ENCODE measurements around the gene IL16.

The IL16 gene

GRCh38 chr15:81274255-81274654 is 77.6 kb downstream of the IL16 start:
- Histone ChIP-seq H3K27me3 (ENCODE audit: control insufficient read depth, insufficient read depth, low read length) (no peaks in the 10 kb centered on the region), H3K4me3 (ENCODE audit: low read depth, low read length) (no peak overlapping the region), H3K36me3 (ENCODE audit: control insufficient read depth, insufficient read depth, low read length) (no peaks in the 10 kb centered on the region), H3K9ac (ENCODE audit: low read depth, low read length) (no peak overlapping the region), H3K9me3 (ENCODE audit: control insufficient read depth, insufficient read depth, low read length) (peaks cover 7% of the 10 kb centered on the region), H3K4me1 (ENCODE audit: control insufficient read depth, insufficient read depth, low read length) (no peaks in the 10 kb centered on the region)

GRCh38 chr15:81274931-81275707 is 78.4 kb downstream of the IL16 start:
- Histone ChIP-seq H3K4me1 (ENCODE audit: control insufficient read depth, insufficient read depth, low read length) (no peaks in the 10 kb centered on the region), H3K9me3 (ENCODE audit: control insufficient read depth, insufficient read depth, low read length) (peaks cover 7% of the 10 kb centered on the region), H3K27me3 (ENCODE audit: control insufficient read depth, insufficient read depth, low read length) (no peaks in the 10 kb centered on the region), H3K9ac (ENCODE audit: low read depth, low read length) (no peak overlapping the region), H3K36me3 (ENCODE audit: control insufficient read depth, insufficient read depth, low read length) (no peaks in the 10 kb centered on the region), H3K4me3 (ENCODE audit: low read depth, low read length) (no peak overlapping the region)

GRCh38 chr15:81275711-81276392 is 79.2 kb downstream of the IL16 start:
- Histone ChIP-seq H3K27me3 (ENCODE audit: control insufficient read depth, insufficient read depth, low read length) (no peaks in the 10 kb centered on the region), H3K9ac (ENCODE audit: low read depth, low read length) (no peak overlapping the region), H3K4me3 (ENCODE audit: low read depth, low read length) (no peak overlapping the region), H3K9me3 (ENCODE audit: control insufficient read depth, insufficient read depth, low read length) (peaks cover 7% of the 10 kb centered on the region), H3K36me3 (ENCODE audit: control insufficient read depth, insufficient read depth, low read length) (no peaks in the 10 kb centered on the region), H3K4me1 (ENCODE audit: control insufficient read depth, insufficient read depth, low read length) (no peaks in the 10 kb centered on the region)

GRCh38 chr15:81276967-81277366 is 80.3 kb downstream of the IL16 start:
- Histone ChIP-seq H3K27me3 (ENCODE audit: control insufficient read depth, insufficient read depth, low read length) (no peaks in the 10 kb centered on the region), H3K4me3 (ENCODE audit: low read depth, low read length) (no peak overlapping the region), H3K9ac (ENCODE audit: low read depth, low read length) (no peak overlapping the region), H3K9me3 (ENCODE audit: control insufficient read depth, insufficient read depth, low read length) (peaks cover 7% of the 10 kb centered on the region), H3K36me3 (ENCODE audit: control insufficient read depth, insufficient read depth, low read length) (no peaks in the 10 kb centered on the region), H3K4me1 (ENCODE audit: control insufficient read depth, insufficient read depth, low read length) (no peaks in the 10 kb centered on the region)

- H3K9me3 ChIP-seq (ENCODE audit: control insufficient read depth, insufficient read depth, low read length): peaks cover 7% of the 10 kb centered on the region
- H3K36me3 ChIP-seq (ENCODE audit: control insufficient read depth, insufficient read depth, low read length): no peaks in the 10 kb centered on the region
- H3K4me3 ChIP-seq (ENCODE audit: low read depth, low read length): no peak overlapping the region
- H3K9ac ChIP-seq (ENCODE audit: low read depth, low read length): no peak overlapping the region
- no peaks in the 10 kb centered on the region for H3K27me3 ChIP-seq (ENCODE audit: control insufficient read depth, insufficient read depth, low read length)
- H3K4me1 ChIP-seq (ENCODE audit: control insufficient read depth, insufficient read depth, low read length): no peaks in the 10 kb centered on the region
Observed at GRCh38 chr15:81277851-81278250, 81.2 kb downstream of the IL16 start.

- H3K27me3 ChIP-seq (ENCODE audit: control insufficient read depth, insufficient read depth, low read length): no peaks in the 10 kb centered on the region
- peaks cover 7% of the 10 kb centered on the region for H3K9me3 ChIP-seq (ENCODE audit: control insufficient read depth, insufficient read depth, low read length)
- no peaks in the 10 kb centered on the region for H3K4me1 ChIP-seq (ENCODE audit: control insufficient read depth, insufficient read depth, low read length)
- no peak overlapping the region for H3K9ac ChIP-seq (ENCODE audit: low read depth, low read length)
- H3K4me3 ChIP-seq (ENCODE audit: low read depth, low read length): no peak overlapping the region
- no peaks in the 10 kb centered on the region for H3K36me3 ChIP-seq (ENCODE audit: control insufficient read depth, insufficient read depth, low read length)
Observed at GRCh38 chr15:81278306-81279029, 81.8 kb downstream of the IL16 start.

GRCh38 chr15:81279621-81280485 is 83.2 kb downstream of the IL16 start:
- no peaks in the 10 kb centered on the region for H3K36me3 ChIP-seq (ENCODE audit: control insufficient read depth, insufficient read depth, low read length)
- H3K9me3 ChIP-seq (ENCODE audit: control insufficient read depth, insufficient read depth, low read length): peaks cover 7% of the 10 kb centered on the region
- no peak overlapping the region for H3K9ac ChIP-seq (ENCODE audit: low read depth, low read length)
- no peak overlapping the region for H3K4me3 ChIP-seq (ENCODE audit: low read depth, low read length)
- H3K4me1 ChIP-seq (ENCODE audit: control insufficient read depth, insufficient read depth, low read length): no peaks in the 10 kb centered on the region
- H3K27me3 ChIP-seq (ENCODE audit: control insufficient read depth, insufficient read depth, low read length): no peaks in the 10 kb centered on the region

- Histone ChIP-seq H3K27me3 (ENCODE audit: control insufficient read depth, insufficient read depth, low read length) (no peaks in the 10 kb centered on the region), H3K9me3 (ENCODE audit: control insufficient read depth, insufficient read depth, low read length) (peaks cover 7% of the 10 kb centered on the region), H3K4me3 (ENCODE audit: low read depth, low read length) (no peak overlapping the region), H3K36me3 (ENCODE audit: control insufficient read depth, insufficient read depth, low read length) (no peaks in the 10 kb centered on the region), H3K4me1 (ENCODE audit: control insufficient read depth, insufficient read depth, low read length) (no peaks in the 10 kb centered on the region), H3K9ac (ENCODE audit: low read depth, low read length) (no peak overlapping the region)
Observed at GRCh38 chr15:81280696-81281455, 84.2 kb downstream of the IL16 start.

- no peaks in the 10 kb centered on the region for H3K27me3 ChIP-seq (ENCODE audit: control insufficient read depth, insufficient read depth, low read length)
- H3K4me1 ChIP-seq (ENCODE audit: control insufficient read depth, insufficient read depth, low read length): no peaks in the 10 kb centered on the region
- no peak overlapping the region for H3K9ac ChIP-seq (ENCODE audit: low read depth, low read length)
- H3K36me3 ChIP-seq (ENCODE audit: control insufficient read depth, insufficient read depth, low read length): no peaks in the 10 kb centered on the region
- H3K4me3 ChIP-seq (ENCODE audit: low read depth, low read length): no peak overlapping the region
- H3K9me3 ChIP-seq (ENCODE audit: control insufficient read depth, insufficient read depth, low read length): peaks cover 3% of the 10 kb centered on the region
Observed at GRCh38 chr15:81281456-81281735, 84.7 kb downstream of the IL16 start.

- H3K4me3 ChIP-seq (ENCODE audit: low read depth, low read length): no peak overlapping the region
- H3K27me3 ChIP-seq (ENCODE audit: control insufficient read depth, insufficient read depth, low read length): no peaks in the 10 kb centered on the region
- H3K36me3 ChIP-seq (ENCODE audit: control insufficient read depth, insufficient read depth, low read length): no peaks in the 10 kb centered on the region
- H3K9ac ChIP-seq (ENCODE audit: low read depth, low read length): no peak overlapping the region
- peaks cover 1% of the 10 kb centered on the region for H3K9me3 ChIP-seq (ENCODE audit: control insufficient read depth, insufficient read depth, low read length)
- H3K4me1 ChIP-seq (ENCODE audit: control insufficient read depth, insufficient read depth, low read length): no peaks in the 10 kb centered on the region
Observed at GRCh38 chr15:81281766-81282605, 85.3 kb downstream of the IL16 start.

Data from iPS-15b (cell line).